Measurements from ENCODE around the gene TAF11L3. TPM values are rescaled to one million over a fixed set of nuclear protein-coding genes. Genes with fewer than 3 reads are reported as not detected.
"Not testable (repeated sequence)": the region's sequence is repeated elsewhere in the genome, so short reads cannot be mapped to it uniquely, and the experiment has no call there.

The TAF11L3 gene
- total RNA-seq, 1 experiment from 2014 or later: not detected

DNA sequence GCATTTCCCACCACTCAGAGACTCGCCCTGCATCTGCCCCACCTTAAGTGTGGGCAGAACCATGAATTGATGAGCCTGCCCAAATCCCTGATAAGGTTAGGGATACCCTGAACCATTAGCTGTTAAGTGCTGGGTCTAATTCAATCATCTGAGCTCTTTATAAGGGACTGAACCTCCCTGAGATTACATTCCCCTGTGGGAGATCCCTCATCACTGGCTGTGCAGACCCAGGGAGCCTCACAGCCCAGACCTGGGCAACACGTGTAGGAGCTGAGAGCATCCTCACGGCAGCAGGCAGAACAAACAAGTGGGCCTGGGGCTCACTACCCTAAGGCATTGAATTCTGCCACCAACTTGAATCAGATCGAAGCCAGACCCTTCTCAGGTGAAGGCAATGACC is 20.7 kb upstream of the TAF11L3 start:
- Mint-ChIP-seq H3K27ac (no peak overlapping the region), H3K4me1 (peaks cover 4% of the 10 kb centered on the region), H3K4me3 (no peak overlapping the region), H3K9me3 (peaks cover 11% of the 10 kb centered on the region), H3K27me3 (ENCODE audit: low read depth) (no peaks in the 10 kb centered on the region), H3K36me3 (no peaks in the 10 kb centered on the region)
- TF ChIP-seq TCF7 (CRISPR knock-in tag; IDR thresholded peaks at IDR 0.05; ENCODE audit: low read depth) (no peak), RELA (CRISPR knock-in tag; IDR thresholded peaks at IDR 0.05; ENCODE audit: borderline replicate concordance) (no peak), NR2C2 (CRISPR knock-in tag; IDR thresholded peaks at IDR 0.05) (no peak), MXD4 (CRISPR knock-in tag; IDR thresholded peaks at IDR 0.05; ENCODE audit: borderline replicate concordance) (no peak), OVOL2 (CRISPR knock-in tag; IDR thresholded peaks at IDR 0.05; ENCODE audit: borderline replicate concordance) (no peak), ZNF317 (CRISPR knock-in tag; IDR thresholded peaks at IDR 0.05; ENCODE audit: borderline replicate concordance, low read depth) (no peak), GTF2I (CRISPR knock-in tag; conservative IDR thresholded peaks at IDR 0.05) (no peak), ETV6 (CRISPR knock-in tag; IDR thresholded peaks at IDR 0.05) (no peak), SMAD3 (CRISPR knock-in tag; IDR thresholded peaks at IDR 0.05; ENCODE audit: borderline replicate concordance) (no peak), ATF1 (CRISPR knock-in tag; IDR thresholded peaks at IDR 0.05) (no peak), TEAD1 (CRISPR knock-in tag; IDR thresholded peaks at IDR 0.05) (no peak), MYBL2 (CRISPR knock-in tag; IDR thresholded peaks at IDR 0.05) (no peak), ZNF425 (CRISPR knock-in tag; conservative IDR thresholded peaks at IDR 0.05) (no peak), ZNF396 (CRISPR knock-in tag; IDR thresholded peaks at IDR 0.05; ENCODE audit: borderline replicate concordance) (no peak), PREB (CRISPR knock-in tag; IDR thresholded peaks at IDR 0.05; ENCODE audit: borderline replicate concordance) (no peak), HMGXB4 (CRISPR knock-in tag; IDR thresholded peaks at IDR 0.05) (no peak), FOXP1 (CRISPR knock-in tag; IDR thresholded peaks at IDR 0.05; ENCODE audit: borderline replicate concordance) (no peak)
- TF ChIP-seq, protein P1, sequence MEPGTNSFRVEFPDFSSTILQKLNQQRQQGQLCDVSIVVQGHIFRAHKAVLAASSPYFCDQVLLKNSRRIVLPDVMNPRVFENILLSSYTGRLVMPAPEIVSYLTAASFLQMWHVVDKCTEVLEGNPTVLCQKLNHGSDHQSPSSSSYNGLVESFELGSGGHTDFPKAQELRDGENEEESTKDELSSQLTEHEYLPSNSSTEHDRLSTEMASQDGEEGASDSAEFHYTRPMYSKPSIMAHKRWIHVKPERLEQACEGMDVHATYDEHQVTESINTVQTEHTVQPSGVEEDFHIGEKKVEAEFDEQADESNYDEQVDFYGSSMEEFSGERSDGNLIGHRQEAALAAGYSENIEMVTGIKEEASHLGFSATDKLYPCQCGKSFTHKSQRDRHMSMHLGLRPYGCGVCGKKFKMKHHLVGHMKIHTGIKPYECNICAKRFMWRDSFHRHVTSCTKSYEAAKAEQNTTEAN (CRISPR knock-in tag; IDR thresholded peaks at IDR 0.05): no peak
- TF ChIP-seq, protein P2, sequence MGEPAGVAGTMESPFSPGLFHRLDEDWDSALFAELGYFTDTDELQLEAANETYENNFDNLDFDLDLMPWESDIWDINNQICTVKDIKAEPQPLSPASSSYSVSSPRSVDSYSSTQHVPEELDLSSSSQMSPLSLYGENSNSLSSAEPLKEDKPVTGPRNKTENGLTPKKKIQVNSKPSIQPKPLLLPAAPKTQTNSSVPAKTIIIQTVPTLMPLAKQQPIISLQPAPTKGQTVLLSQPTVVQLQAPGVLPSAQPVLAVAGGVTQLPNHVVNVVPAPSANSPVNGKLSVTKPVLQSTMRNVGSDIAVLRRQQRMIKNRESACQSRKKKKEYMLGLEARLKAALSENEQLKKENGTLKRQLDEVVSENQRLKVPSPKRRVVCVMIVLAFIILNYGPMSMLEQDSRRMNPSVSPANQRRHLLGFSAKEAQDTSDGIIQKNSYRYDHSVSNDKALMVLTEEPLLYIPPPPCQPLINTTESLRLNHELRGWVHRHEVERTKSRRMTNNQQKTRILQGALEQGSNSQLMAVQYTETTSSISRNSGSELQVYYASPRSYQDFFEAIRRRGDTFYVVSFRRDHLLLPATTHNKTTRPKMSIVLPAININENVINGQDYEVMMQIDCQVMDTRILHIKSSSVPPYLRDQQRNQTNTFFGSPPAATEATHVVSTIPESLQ (CRISPR knock-in tag; IDR thresholded peaks at IDR 0.05): no peak
- ChIA-PET CTCF (no interaction called here), POLR2A (no interaction called here)
- ATAC-seq: no peak
- no peak for DNase-seq (ENCODE audit: low spot score)

GRCh38 chr5:17497931-17498330 is 20.2 kb upstream of the TAF11L3 start, which contains the start of gene TAF11L2:
Gene TAF11L2, plus strand, starts transcription at chr5:17498231.
- H3K27ac Mint-ChIP-seq; H3K9me3 Mint-ChIP-seq; H3K4me3 Mint-ChIP-seq; POLR2A ChIA-PET; DNase-seq (ENCODE audit: low spot score); H3K4me1 Mint-ChIP-seq; ATAC-seq; H3K27me3 Mint-ChIP-seq (ENCODE audit: low read depth); CTCF ChIA-PET; H3K36me3 Mint-ChIP-seq: not testable (repeated sequence)
